GM21423 (cell line): Measurements from ENCODE around the gene PSG3.
"Not testable (repeated sequence)": the region's sequence is repeated elsewhere in the genome, so short reads cannot be mapped to it uniquely, and the experiment has no call there.

Experiments used
- ATAC-seq: cut with Tn5 transposase; IDR thresholded peaks from one replicate; pipeline ENCODE4 v1.9.1; 2021; ENCODE audit warnings: mild to moderate bottlenecking, moderate library complexity; ENCODE audit not compliant: unreplicated experiment

Gene PSG3

DNA sequence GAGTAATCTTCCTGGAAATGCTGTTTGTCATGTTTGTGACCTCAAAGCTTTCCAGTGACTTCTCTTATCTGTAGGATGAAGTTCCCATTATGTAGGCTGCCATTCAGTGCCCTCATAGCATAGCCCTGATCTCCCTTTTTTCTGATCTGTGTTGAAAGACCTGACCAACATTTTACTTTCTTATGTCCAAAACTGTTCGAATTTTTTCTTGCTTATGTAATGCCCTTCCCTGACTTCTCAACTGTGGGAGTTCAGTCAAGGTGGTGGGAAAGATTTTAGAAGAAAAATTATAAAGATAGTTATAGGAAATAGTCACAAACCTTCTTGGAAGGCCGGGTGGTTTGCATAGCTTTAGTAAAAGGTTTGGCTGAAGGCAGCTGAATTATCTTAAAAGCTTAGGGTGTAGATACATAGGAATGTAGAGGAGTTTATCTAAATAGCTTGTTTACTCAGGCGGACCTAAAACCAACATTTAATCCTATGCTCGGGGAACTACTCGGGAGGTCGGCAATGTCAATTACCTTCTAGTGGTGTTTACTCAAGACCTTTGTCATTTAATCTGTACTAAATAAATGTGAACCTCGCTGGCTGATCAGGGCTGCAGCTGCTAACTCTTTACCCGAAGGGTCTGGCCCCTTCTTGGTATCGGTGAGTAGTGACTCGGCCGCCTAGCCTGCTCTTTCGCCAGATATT lies 44.3 kb downstream of the PSG3 start:
- ATAC-seq: no peak

DNA sequence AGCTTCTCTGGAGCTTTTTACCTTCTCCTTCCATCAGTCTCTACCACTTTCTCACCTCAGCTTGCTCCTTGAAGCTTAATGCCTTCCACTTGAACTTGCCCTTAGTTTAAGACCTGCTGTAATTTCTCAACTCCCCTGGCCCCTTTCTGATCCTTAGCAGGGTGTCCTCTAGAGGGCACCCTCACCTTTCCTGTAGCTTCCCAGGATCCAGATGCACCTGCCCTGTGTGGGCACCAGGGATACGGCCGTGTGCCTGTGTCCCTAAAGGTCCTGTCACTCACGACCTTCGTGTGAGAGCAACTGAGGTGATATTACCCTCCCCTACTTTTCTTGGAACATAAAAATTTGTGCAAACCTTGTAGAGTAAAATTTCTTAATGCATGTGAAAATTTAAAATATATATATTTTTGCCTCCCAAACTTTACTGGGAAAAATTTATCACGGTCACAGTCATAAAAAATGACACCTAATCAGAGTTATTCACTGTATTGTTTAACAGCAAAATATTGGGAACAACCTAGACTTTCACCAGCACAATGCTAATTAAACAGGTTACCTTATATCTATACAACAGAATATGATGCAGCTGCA lies 46.4 kb downstream of the PSG3 start:
- ATAC-seq: no peak

DNA sequence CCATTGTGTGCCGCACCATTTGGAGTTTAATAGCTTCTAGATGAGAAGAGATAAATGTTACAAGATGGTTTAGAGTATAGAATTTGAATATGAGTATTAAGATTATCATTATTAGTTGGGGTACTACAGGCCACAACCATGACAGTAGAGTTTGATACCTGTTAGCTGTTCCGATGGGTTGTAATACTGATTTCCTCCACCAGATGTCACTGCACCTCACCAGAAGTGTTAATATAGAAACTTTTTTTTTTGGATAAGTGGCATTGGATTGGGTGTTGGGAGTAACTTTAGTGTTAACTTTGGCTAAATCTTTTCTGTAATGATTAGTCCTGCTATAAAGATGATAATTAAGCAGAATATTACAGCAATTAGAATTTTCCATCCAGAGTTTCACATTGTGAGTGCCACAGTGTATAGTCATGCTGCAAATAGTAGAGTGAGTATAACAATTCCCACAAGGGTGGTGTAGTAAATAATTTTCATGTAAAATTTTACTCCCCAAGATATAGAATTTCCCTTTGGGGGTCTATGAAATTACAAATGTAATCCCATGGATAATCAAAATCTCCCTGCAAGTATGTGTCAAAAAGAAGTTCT lies 56.3 kb downstream of the PSG3 start:
- ATAC-seq: no peak

DNA sequence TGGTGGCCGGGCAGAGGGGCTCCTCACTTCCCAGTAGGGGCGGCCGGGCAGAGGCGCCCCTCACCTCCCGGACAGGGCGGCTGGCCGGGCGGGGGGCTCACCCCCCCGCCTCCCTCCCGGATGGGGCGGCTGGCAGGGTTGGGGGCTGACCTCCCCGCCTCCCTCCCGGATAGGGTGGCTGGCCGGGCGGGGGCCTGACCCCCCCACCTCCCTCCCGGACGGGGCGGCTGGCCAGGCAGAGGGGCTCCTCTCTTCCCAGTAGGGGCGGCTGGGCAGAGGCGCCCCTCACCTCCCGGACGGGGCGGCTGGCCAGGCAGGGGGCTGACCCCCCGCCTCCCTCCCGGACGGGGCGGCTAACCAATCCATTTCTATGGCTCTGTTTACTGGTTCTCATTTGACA lies 64.0 kb downstream of the PSG3 start:
- not testable (repeated sequence) for ATAC-seq

DNA sequence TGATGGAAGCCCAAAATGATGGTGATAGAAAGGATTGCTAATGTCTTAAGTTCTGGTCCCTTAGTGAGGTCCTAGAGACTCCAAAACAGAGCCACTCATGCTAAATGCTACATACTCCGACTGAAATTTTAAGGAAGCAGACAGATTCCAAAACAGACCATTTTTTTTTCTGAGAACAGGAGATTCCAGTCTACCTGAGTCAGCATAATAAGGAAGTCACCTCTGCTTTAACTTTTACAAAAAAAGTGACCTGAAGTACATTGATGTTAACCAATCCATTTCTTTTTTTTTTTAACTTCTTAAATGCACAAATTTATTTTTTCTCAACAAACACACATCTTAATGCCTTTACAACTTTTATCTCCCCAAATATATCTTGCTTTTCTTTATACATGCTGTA lies 65.7 kb downstream of the PSG3 start:
- ATAC-seq: not testable (repeated sequence)
